NCI-H748 (cell line): Measurements from ENCODE around the gene MACIR.
A peak's percentile ranks its signal among the peaks of the same experiment; 100 is the strongest.
"Not testable (repeated sequence)": the region's sequence is repeated elsewhere in the genome, so short reads cannot be mapped to it uniquely, and the experiment has no call there.

ENCODE experiments used
- DNase-seq: peaks from one replicate; lab custom pipeline; 2025; ENCODE audit not compliant: unreplicated experiment; lab: John Stamatoyannopoulos, UW

The MACIR gene, protein sequence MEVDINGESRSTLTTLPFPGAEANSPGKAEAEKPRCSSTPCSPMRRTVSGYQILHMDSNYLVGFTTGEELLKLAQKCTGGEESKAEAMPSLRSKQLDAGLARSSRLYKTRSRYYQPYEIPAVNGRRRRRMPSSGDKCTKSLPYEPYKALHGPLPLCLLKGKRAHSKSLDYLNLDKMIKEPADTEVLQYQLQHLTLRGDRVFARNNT

DNA sequence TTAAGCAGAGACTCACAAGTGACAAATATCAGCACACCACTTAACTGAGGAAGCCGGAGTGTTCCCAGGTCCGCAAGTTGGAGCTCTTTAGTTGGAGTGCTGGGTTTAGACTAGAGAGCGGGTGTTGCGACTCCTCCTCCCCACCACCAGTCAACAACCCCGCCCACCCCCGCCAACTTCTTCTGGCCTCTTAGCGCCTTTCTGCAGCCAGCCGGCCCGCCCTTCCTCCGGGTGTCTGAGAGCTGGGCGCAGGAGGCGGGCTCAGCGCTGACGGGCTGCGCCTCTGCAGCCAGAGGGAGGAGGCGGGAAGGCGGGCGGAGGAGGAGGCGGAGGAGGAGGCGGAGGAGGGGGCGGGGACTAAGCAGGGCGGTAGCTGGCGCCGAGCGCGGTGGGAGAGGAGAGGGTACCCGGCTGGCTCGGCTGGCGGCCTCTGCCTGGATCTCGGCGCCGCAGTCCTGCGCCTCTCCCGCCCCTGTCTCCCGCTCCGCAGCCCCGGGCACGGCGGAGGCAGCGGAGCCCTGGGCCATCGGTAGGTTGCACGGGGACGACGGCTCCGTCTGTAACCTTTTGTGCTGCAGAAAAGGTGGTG, at the start of gene MACIR:
TSS of gene MACIR (plus strand) at position 396 of the 589 bp plus-strand sequence. CDS start 17,157 bp downstream, outside the sequence.
- peak; percentile 98 for DNase-seq

DNA sequence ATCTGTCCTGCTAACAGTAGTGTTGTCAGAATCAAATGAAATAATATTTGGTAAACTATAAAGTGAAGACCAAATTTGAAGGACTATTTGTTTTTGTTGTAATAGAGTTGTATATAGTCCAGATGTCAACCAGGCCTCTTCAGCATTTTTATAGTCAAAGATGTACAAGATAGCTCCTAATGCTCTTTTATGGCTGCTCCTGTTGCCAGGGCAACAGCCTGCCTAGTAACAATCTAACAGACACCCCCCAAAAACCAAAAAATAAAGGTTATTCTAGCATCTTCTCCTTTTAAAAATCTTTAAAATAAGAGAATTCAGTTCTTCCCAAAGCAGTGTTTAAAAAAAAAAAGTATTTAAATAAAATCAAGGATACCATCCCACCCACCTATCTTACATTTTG, 49.5 kb upstream of the MACIR start:
- DNase-seq = no peak

DNA sequence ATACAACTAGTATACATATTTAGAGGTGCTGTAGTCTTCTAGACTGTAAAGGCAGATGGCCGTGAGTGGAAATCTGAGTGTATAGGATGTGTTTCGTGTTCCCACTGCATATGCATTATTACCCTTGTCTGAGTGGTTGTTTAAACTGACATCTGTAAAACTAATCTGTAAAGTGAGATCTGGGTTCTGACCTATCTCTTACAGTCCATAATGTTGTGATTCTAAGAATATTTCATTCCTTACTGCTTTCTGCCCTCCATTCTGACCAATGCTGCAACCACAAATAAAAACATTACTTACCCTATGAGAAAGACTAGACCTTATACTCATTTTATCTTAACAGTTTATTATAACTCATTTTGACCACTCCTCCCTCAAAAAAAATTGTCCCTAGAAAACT, 47.6 kb upstream of the MACIR start:
- DNase-seq = no peak

DNA sequence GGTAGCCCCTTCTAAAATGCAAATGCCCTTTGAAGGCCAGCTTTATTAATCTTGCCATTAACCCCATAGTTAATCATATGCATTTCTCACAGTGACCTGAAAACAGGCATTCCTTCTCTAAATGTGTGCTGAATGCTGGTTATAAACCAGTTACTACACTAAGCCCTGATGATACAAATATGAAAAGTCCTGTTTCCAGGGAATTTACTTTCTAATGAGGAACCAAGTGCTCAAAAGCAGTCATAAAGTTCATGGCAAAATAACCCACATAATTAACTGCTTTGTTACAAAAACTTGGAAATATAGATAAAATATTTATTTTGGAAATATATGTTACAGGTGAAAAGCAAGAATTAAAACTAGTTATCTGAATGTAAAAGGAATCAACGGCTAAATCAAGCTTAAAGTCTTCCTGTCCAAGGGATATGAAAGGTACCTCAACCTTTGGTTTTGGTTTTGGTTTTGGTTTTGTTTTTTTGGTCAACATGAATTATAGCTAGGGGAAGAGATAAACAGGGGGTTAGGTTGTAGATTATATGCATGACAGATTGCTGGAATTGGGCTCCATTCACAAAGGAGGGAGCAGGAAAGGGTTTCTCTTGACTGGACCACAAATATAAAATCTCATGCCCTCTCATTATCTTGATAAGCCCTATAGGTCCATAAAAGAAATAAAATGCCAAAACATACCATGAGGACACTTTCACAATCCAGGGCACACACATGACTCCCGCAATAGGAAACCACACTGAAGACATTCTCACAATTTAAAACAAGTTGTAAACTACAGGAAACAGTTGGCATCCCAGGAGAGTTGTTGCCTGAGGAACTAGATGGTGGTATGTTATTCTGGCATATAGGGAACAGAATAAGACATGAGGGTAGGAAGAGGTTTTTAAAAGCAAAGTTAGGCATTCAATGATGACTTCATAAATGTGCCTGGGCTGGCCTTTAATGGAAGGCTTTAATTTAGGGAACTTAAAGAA, 46.7 kb upstream of the MACIR start:
- DNase-seq = no peak

- no peak for DNase-seq
These were observed 42.4 kb upstream of the MACIR start for GRCh38 chr5:103216137-103216536.

GRCh38 chr5:103216697-103217096, 41.9 kb upstream of the MACIR start:
- DNase-seq = no peak

DNA sequence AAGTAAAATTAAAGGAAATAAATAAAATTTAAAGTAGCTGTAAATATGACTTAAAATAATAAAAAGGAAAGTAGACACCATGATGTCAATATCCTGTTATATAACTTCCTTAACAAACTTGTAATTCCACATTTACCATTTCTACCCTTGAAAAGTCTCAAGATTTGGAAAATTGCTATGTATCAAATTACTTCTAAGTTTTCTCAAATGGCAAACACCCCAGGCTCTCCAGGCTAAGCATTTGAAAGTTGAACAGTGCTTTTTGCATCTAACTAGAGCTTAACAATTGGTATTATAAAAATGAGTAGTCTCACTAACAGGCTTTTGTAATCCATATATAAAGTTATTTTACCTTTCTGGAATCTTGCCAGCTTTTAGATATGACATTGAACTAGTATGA, 41.5 kb upstream of the MACIR start:
- DNase-seq = no peak

GRCh38 chr5:103218164-103218563, 40.4 kb upstream of the MACIR start:
- DNase-seq = no peak

DNA sequence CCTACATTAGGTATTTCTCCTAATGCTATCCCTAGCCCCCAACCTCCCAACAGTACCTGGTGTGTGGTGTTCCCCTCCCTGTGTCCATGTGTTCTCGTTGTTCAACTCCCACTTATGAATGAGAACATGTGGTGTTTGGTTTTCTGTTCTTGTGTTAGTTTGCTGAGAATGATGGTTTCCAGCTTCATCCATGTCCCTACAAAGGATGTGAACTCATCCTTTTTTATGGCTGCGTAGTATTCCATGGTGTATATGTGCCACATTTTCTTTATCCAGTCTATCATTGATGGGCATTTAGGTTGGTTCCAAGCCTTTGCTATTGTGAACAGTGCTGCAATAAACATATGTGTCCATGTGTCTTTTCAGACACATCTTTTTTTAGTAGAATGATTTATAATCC, 39.5 kb upstream of the MACIR start:
- DNase-seq = not testable (repeated sequence)

DNA sequence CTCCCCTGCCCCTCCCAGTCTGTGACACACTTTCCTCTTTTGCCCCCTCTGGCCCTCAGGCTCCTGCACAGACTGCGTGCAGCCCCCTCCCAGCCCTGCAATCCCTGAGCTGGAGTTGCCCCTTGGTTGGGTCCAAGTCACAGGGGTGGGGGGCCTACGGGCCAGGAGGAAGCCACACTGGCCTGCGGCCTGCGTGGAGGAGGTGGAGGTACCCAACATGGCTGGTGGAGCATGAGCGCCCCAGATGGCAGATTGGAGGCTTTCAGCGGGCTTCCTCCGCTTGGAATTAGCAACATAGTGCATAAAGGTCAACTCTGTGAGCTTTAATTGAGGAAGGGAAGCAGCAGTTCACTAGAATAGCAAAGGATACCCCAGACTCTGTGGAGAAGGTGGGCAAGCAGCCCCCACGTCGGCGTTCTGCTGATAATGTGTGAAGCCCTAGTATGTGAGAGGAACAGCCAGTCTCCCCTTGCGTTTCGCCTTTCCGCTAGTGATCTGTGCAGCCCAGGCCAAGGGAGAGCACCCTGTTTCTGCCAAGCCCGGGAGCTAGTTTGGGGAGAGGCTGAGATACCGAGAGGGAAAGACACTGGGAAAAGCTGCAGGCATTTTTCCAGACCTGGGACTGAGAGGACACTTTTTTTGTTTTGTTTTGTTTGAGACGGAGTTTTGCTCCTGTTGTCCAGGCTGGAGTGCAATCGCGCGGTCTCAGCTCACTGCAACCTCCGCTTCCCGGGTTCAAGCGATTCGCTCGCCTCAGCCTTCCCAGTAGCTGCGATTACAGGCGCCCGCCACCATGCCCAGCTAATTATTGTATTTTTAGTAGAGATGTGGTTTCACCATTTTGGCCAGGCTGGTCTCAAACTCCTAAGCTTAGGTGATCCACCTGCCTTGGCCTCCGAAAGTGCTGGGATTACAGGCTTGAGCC, 35.3 kb upstream of the MACIR start:
- DNase-seq = no peak

GRCh38 chr5:103224118-103224893, 34.3 kb upstream of the MACIR start:
- peak; percentile 81 for DNase-seq

GRCh38 chr5:103224894-103225246, 33.7 kb upstream of the MACIR start:
- peak; percentile 46 for DNase-seq

DNA sequence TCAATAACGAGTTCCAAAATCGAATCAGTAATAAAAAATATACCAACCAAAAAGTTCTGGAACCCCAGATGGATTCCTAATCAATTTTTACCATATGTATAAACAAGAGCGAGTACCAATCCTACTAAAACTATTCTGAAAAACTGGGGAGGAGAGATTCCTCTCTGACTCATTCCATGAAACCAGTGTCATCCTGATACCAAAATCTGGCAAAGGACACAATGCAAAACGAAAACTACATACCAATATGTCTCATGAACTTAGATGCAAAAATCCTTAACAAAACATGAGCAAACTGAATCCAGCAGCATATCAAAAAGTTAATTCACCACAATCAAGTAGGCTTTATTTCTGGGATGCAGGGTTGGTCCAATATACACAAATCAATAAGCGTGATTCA, 30.5 kb upstream of the MACIR start:
- DNase-seq = no peak

GRCh38 chr5:103228588-103228987, 30.0 kb upstream of the MACIR start:
- no peak for DNase-seq

GRCh38 chr5:103232393-103232999, 26.1 kb upstream of the MACIR start:
- peak; percentile 52 for DNase-seq

DNA sequence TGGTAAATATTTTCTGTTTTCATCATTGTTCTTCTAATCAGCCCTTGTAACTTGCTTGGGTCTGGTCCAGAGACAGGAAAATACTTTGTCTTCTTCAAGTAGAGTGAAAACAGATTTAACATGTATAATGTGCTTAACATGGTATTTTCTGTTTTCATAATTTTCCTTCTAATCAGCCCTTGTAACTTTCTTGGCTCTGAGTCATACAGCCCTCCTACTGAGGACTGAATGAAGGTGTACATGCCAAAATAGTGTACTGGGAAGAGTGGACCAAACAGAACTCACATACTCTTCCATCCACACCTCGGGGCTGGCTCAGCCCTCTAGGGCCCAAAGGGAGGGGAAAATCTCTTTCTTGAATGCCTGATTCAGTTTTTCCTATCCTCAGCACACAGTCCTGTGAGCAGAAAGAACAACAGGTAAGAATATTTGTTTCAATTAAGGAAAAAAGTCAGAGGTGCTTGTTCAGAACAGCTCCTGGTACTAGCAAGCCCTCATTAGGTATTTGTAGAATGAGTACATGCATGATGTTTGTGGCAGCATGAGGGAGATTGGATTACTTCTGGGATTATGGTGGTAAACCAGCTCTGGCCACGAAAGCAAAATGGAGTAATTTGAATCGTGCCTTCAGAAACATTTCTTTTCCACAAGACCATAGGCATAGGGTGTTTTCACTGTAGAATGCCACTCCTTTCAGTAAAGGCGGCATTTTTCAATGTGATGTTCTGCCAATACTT, 24.2 kb upstream of the MACIR start:
- no peak for DNase-seq

DNA sequence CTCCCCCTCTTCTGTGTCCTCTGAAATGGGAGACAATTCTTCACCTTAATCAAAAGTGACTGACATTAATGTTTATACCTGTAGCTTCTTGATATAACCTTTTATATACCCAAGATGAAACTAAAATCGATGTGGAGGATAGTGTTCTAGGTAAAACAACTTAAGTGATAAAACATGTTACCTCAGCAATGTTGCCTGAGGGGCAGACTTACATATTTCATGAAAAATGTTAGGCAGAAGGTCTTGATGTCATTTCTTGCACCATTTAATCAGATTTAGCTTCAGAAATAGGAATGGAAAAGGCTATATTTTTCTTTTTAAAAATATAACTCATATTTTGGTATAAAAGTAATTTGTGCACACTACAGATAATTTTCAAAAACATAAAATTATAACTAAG, 22.7 kb upstream of the MACIR start:
- DNase-seq = no peak

DNA sequence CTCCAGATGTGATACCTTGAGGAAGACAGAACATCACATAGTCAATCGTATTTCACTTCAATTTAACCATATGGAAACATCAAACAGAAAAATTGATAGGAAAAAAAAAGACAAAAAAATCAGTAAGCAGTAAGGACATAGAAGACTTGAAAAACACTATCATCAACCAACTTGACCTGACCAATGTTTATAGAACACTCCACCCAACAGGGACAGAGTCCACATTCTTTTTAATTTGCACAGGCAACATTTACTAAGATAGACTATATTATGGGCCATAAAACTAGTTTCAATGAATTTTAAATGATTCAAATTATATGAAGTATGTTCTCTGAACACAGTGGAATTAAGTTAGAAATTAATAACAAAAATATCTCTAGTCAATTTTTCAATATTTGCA, 20.8 kb upstream of the MACIR start:
- no peak for DNase-seq

DNA sequence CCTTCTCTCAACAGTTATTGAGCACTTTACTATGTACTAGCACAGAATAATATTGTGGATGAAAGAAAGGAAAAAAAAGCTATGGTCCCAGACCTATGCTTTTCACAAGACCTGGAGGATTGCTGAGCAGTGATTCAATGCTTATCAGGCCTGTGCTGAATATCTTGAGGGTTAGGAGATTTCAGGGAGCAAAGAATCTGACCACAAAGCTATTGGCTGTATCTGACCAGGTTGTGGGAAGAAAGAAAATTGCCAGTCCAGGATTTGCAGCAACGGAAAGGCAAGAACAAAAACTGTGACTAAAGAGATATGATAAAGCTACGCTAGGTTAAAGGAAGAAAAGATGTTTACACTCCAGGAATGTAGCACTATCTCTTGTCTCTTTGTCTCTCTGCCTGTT, 14.9 kb upstream of the MACIR start:
- no peak for DNase-seq
